DMS 273 (cell line): Measurements from ENCODE around the gene KCNT1.

ENCODE experiments used
- DNase-seq: peaks from one replicate; lab custom pipeline; 2025; ENCODE audit not compliant: unreplicated experiment; lab: John Stamatoyannopoulos, UW

Gene KCNT1

DNA sequence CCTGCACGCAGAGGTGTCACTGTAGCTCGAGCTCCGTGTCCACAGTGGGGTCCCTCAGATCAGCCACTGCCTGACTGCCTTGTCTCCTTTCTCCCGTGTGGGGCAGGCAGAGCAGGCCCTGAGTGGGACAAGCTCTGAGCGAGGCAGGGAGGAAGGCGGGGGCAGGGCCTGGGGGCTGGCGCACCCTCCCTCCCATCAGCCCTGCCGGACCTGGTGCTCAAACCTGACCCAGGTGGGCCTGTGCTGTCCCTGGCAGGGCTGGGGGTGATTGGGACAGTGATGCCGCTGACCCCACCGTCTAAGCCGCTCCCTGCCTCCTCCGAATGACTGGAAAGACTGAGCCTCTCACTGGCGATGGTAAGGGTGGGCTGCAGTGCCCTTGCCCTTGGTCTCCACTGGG lies 60.9 kb downstream of the KCNT1 start:
- no peak for DNase-seq

DNA sequence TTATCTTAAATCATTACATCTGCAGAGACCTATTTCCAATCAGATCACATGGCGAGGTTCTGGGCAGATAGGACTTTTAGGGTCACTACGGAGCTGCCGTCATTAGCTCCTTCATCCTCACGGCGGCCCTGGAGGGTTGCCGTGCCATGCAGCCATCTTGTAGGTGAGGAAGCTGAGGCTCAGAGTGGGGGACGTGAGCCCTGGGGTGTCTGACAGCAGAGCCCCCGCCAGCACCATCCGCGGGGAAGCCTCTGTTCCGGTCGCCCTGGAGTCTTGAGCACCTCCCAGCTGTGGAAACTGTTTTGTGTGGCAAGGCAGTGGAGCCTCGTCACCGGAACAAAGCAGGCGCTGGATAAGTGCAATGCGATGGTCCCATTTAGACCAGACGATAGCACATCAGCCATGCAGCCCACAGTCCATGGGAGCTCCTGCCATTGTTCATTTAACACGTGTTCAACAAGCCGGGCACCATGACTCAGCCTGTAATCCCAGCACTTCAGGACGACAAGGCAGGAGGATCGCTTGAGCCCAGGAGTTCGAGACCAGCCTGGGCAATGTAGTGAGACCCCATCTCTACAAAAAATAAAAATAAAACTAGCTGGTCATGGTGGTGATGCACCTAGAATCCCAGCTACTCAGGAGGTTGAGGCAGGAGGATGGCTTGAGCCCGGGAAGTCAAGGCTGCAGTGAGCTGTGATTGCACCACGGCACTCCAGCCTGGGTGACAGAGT lies 61.9 kb downstream of the KCNT1 start:
- DNase-seq: no peak

DNA sequence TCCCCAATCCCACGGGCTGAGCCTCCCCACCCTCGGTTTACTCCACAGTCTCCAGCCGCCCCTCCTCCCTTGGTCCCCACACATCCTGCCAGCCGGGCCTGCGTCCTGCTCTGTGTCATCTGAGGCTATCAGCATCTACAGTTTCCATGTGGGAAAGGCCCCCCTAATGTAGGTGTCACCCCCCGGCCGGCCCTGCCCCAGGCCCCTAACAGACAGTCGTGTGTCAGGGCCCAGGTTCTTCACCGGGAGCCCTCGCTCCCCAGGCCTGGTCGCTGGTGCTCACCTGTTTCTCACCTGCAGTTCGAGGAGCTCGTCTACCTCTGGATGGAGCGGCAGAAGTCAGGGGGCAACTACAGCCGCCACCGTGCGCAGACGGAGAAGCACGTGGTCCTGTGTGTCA lies 62.7 kb downstream of the KCNT1 start:
- DNase-seq: no peak

GRCh38 chr9:135765416-135765815 lies 63.4 kb downstream of the KCNT1 start:
- DNase-seq: no peak

- no peak for DNase-seq
These were observed 64.3 kb downstream of the KCNT1 start for GRCh38 chr9:135766251-135766650.

- DNase-seq: no peak
These were observed 64.7 kb downstream of the KCNT1 start for GRCh38 chr9:135766707-135767106.

GRCh38 chr9:135768516-135769218 lies 66.7 kb downstream of the KCNT1 start:
- no peak for DNase-seq

- DNase-seq: no peak
These were observed 67.7 kb downstream of the KCNT1 start for GRCh38 chr9:135769489-135770202.

- no peak for DNase-seq
These were observed 68.2 kb downstream of the KCNT1 start for GRCh38 chr9:135770203-135770535.

- DNase-seq: no peak
These were observed 68.8 kb downstream of the KCNT1 start for GRCh38 chr9:135770771-135771170.

GRCh38 chr9:135771401-135772051 lies 69.5 kb downstream of the KCNT1 start:
- DNase-seq: no peak

GRCh38 chr9:135772056-135772646 lies 70.2 kb downstream of the KCNT1 start:
- peak; percentile 21 for DNase-seq

DNA sequence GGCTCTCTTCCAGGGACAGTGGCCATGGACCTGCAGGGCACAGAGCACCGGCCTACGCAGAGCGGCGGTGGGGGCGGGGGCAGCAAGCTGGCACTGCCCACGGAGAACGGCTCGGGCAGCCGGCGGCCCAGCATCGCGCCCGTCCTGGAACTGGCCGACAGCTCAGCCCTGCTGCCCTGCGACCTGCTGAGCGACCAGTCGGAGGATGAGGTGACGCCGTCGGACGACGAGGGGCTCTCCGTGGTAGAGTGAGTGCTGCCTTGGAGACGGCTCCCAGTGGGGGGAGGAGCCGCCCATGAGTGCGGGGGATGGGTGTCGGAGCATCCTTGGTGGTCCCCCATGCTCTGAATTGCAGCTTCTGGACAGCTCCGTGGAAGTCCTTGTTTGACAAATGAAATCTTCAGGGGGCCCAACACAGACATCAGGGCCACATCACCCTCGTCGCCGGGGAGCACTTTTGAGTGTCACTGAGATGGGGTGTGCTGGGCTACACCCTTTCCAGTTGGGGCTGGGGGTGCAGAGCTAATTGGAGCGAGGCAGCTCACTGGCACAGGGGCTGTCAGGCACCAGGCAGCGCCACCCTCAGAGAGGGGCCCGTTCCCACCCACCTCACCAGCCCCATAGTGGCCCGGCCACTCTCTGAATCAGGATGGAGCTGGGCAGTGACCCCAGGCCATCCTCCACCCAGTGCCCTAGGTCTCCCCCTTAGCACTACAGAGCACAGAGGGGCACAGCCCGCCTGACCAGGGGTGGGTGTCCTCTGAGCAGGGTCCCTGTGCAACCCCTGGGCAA lies 70.9 kb downstream of the KCNT1 start:
- no peak for DNase-seq

DNA sequence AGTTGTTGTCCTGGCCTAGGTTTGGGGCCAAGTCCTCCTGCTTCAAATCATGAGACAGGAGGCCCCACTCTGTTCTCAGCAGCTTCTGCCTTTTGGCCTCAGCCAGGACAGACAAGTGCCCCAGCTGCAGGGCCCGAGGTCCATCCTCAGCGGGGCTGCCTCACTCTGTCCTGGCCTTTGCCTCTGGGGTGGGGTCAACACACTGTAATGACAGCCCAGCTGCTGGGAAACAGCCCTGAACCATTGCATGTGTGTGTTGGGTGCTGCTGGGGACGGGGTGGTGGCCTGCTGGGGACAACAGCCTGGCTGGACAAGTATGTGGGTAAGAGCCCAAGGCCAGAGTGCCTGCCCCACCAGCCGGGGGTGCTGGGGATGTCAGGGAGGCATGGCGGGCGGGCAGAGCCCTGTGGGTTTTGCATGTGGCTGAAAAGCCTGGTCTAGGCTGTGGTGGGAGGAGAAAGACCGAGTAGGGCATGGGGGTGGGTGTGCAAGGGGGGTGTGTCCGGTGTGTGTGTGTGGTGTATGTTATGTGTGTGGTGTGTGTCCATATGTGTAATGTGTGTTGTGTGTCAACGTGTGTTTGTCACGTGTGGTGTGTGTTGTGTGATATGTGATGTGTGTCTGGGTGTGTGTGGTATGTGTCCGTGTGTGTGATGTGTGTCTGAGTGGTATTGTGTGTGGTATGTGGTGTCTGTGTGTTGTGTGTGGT lies 71.7 kb downstream of the KCNT1 start:
- no peak for DNase-seq

- no peak for DNase-seq
These were observed 72.3 kb downstream of the KCNT1 start for GRCh38 chr9:135774239-135774747.

GRCh38 chr9:135774794-135775525 lies 73.0 kb downstream of the KCNT1 start:
- DNase-seq: no peak

DNA sequence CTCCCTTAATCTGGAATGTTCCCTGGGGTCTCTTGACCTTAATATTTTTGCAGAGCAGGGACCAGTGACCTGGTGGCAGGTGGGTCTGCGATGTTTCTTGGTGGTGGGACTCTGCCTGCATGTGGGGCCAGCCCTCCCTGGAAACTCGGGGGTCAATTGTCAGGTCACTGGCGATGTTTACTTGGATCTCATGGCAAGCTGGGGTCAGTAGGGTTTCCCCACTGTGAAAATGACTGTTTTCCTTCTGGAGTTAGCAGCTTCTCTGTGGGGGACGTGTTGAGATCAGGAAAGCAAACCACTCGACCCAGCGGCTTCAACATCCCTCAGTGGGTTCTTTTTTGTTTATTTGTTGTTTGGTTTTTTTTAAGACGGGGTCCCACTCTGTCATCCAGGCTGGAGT lies 73.9 kb downstream of the KCNT1 start:
- no peak for DNase-seq

GRCh38 chr9:135776893-135777622 lies 75.1 kb downstream of the KCNT1 start:
- DNase-seq: no peak
